Breast epithelium (tissue), 4 donors: ENCODE results near the gene IER5. TPM values are rescaled to one million over a fixed set of nuclear protein-coding genes. Genes with fewer than 3 reads are reported as not detected.
A peak's percentile ranks its signal among the peaks of the same experiment; 100 is the strongest.

Experiments
- DNase-seq, 2 donors: peaks; one replicate each; pipeline ENCODE4 v3.0.0-alpha.2; 2019; ENCODE audit warnings: low spot score in 2 of 2
- H3K27ac ChIP-seq, 2 donors: fragments of 200-600 bp; sonication (generic) in 1 of 2; one replicate each; pipeline ENCODE4 v1.5.1; 2016 to 2019; ENCODE audit warnings: mild to moderate bottlenecking in 1 of 2
- H3K27me3 ChIP-seq, 2 donors: fragments of 200-600 bp; sonication (generic) in 1 of 2; one replicate each; pipeline versions ENCODE4 v1.5.1 to v1.6.0; 2017 to 2019; ENCODE audit warnings: control low read depth in 1 of 2, mild to moderate bottlenecking in 1 of 2
- H3K36me3 ChIP-seq: fragments of 200-600 bp; one replicate; pipeline ENCODE4 v1.5.1; 2019
- H3K4me1 ChIP-seq, 2 donors: fragments of 200-600 bp; sonication (generic); one replicate each; pipeline ENCODE4 v1.5.1; 2016 to 2019; ENCODE audit warnings: control low read depth in 1 of 2
- H3K4me3 ChIP-seq, 3 donors: fragments of 200-600 bp; sonication (generic); 1 replicate in 2 of 3; 2 replicates in 1 of 3; pipeline ENCODE4 v1.5.1; 2016 to 2019; ENCODE audit warnings: mild to moderate bottlenecking in 3 of 3, moderate library complexity in 2 of 3
- H3K9me3 ChIP-seq, 2 donors: fragments of 200-600 bp; sonication (generic) in 1 of 2; one replicate each; pipeline ENCODE4 v1.5.1; 2016 to 2019; ENCODE audit warnings: control low read depth in 1 of 2
- POLR2A ChIP-seq: fragments of 450-650 bp; IDR thresholded peaks from one replicate; pipeline ENCODE4 v1.6.1; 2016; ENCODE audit warnings: antibody characterized with exemption, mild to moderate bottlenecking, moderate library complexity
- POLR2AphosphoS5 ChIP-seq, 3 donors: sonication (generic); formaldehyde crosslinking; IDR thresholded peaks; one replicate each; pipeline ENCODE4 v1.6.1; 2017; ENCODE audit warnings: antibody characterized with exemption in 3 of 3
- intact Hi-C: fragments of 100-400 bp; cut with DNase I; formaldehyde crosslinking; loops from one replicate; pipeline ENCODE4 v1.15.1; 2023; ENCODE audit warnings: low total_unique reads
- total RNA-seq, 3 donors: library from RNA; depleted of rRNA; stranded (reverse); fragments of >200 nt; gene quantifications; one replicate each; pipeline ENCODE4 v1.1.0, GENCODE V29; 2016
- TF ChIP-seq, protein P1 (sequence below), 3 donors: fragments of 450-650 bp; IDR thresholded peaks; one replicate each; pipeline ENCODE4 v1.5.1; 2016 to 2017; ENCODE audit warnings: antibody characterized with exemption in 3 of 3, mild to moderate bottlenecking in 3 of 3, moderate library complexity in 3 of 3

IER5 gene
- total RNA-seq, 3 donors from 2014 or later, result 6.9 to 19.7 (median 18.1) TPM

GRCh38 chr1:181128592-181129497, 40.3 kb downstream of the IER5 start:
- TF ChIP-seq, protein P1, sequence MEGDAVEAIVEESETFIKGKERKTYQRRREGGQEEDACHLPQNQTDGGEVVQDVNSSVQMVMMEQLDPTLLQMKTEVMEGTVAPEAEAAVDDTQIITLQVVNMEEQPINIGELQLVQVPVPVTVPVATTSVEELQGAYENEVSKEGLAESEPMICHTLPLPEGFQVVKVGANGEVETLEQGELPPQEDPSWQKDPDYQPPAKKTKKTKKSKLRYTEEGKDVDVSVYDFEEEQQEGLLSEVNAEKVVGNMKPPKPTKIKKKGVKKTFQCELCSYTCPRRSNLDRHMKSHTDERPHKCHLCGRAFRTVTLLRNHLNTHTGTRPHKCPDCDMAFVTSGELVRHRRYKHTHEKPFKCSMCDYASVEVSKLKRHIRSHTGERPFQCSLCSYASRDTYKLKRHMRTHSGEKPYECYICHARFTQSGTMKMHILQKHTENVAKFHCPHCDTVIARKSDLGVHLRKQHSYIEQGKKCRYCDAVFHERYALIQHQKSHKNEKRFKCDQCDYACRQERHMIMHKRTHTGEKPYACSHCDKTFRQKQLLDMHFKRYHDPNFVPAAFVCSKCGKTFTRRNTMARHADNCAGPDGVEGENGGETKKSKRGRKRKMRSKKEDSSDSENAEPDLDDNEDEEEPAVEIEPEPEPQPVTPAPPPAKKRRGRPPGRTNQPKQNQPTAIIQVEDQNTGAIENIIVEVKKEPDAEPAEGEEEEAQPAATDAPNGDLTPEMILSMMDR (IDR thresholded peaks at IDR 0.05), result no peak
- TF ChIP-seq POLR2A, result no peak
- no peak for TF ChIP-seq POLR2AphosphoS5 (IDR thresholded peaks at IDR 0.05)
- peaks cover 3 to 4% of the 10 kb centered on the region in 2 donors for H3K4me1 ChIP-seq
- H3K27ac ChIP-seq, result peak overlapping the region in 1 of 2 donors; percentile 55
- intact Hi-C loops, result no loop called here
- H3K9me3 ChIP-seq, result no peaks in the 10 kb centered on the region
- no peak overlapping the region for H3K4me3 ChIP-seq
- no peaks in the 10 kb centered on the region for H3K27me3 ChIP-seq
- DNase-seq, result no peak
- no peaks in the 10 kb centered on the region for H3K36me3 ChIP-seq

DNA sequence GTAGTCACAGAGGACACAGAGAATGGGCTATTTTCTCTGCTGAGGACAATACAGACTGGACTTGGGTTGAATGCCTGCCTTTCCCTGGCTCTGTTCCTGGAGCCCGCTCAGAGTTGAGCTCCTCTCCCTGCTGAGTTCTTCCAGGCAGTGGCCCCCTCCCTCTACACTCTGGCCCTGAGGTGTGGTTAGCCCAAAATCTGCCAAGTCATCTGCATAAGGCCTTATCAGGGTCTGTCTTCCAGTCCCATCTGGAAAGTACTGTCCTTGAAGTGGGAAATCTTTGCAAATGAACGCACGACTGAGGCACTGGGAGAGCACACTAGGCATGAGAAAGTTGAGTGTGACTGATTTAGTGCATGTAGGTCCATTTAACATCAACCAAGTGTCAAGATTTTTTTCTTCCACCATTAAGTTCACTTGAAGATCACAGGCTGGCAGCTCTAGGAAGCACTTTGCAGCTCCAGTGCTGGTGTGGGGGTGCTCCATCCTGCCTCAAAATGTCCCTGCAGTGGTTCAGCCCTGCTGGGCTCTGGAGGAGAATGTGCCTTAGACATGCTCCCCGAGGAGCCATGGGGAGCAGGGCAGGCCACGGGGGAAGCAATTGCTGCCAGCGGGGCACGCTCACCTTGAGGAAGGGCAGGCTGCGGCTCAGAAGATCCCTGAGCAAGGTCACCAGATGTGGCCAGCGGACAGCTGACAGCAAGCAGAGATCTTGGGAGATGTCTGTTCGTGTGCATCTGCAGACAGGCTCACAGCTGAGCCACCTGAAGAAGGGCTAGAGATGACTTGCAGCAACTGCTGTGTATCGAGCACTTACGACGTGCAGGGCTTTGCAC, 41.5 kb downstream of the IER5 start:
- intact Hi-C loops, result no loop called here

DNA sequence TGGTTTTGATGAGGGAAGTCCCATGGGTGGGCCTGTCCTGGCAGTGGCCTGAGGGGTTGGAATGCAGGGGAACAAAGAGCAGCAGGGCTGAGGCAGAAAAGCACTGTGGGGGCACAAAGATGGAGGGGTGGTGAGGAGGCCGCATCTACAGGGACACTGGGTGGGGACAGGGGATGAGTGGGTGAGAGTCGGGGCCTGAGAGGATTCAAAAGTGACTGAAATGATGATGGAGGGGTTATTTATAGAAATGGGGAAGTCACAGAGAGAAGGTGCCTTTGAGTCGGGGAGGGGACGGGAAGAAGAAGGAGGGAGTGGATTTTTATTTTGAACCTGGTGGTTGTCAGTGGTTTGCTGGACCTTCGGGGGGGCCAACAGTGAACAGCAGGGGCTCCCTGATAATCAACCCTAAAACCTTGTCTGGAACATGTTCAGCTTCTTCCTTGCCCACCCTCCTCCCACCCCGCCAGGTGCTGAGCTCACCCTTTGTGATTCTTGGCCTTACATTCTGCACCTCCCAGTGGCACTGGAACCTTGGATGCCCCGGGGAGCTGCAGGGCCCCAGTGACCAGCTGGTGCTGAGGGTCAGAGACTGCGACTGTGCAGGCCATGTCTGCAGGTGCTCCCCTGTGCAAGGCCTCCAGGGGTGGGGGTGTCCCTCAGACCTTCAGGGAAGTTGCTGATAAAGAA, 42.9 kb downstream of the IER5 start:
- TF ChIP-seq POLR2AphosphoS5 (IDR thresholded peaks at IDR 0.05), result no peak
- TF ChIP-seq POLR2A, result no peak
- TF ChIP-seq, protein P1 (IDR thresholded peaks at IDR 0.05), result no peak
- Histone ChIP-seq H3K27me3 (no peaks in the 10 kb centered on the region), H3K27ac (no peak overlapping the region), H3K36me3 (no peaks in the 10 kb centered on the region), H3K4me3 (no peak overlapping the region), H3K9me3 (no peaks in the 10 kb centered on the region), H3K4me1 (peaks cover 8 to 18% of the 10 kb centered on the region in 2 donors)
- no peak for DNase-seq
- intact Hi-C loops, result no loop called here

More for the DNA sequence above, 41.5 kb downstream of the IER5 start:
- H3K9me3 ChIP-seq, result no peaks in the 10 kb centered on the region
- no peak overlapping the region for H3K27ac ChIP-seq
- no peak for DNase-seq
- no peaks in the 10 kb centered on the region for H3K36me3 ChIP-seq
- TF ChIP-seq, protein P1 (IDR thresholded peaks at IDR 0.05), result no peak
- TF ChIP-seq POLR2A (no peak), POLR2AphosphoS5 (IDR thresholded peaks at IDR 0.05) (no peak)
- no peaks in the 10 kb centered on the region for H3K27me3 ChIP-seq
- H3K4me3 ChIP-seq, result no peak overlapping the region
- peaks cover 7 to 9% of the 10 kb centered on the region in 2 donors for H3K4me1 ChIP-seq

DNA sequence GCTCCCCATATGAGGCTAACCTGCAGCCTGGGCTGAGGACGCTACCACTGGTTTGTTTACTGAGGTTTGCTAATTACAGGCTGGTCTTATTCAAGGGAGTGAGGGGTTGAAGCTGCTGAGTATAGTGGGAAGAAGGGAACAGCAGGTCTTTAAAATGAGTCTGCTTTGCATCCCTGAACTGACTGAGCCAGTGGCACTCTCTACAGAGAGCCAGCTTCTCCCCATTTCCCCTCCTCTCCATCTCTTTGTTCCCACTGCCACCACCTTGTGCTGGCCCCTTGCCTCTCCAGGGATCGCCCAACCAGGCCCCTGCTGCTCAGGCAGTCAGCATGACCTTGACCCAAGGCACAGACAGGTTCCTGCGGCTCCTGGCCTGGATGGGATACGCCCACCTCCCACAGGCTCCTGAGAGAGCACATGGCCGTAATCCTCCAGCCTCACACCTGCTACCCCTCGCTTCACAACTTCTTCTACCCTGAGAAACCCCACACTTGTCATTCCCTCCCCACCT, 45.0 kb downstream of the IER5 start:
- H3K27ac ChIP-seq, result peak overlapping the region in 1 of 2 donors; percentile 52
- intact Hi-C loops, result no loop called here

More for the DNA sequence above, 45.0 kb downstream of the IER5 start:
- DNase-seq, result no peak
- Histone ChIP-seq H3K9me3 (no peaks in the 10 kb centered on the region), H3K4me3 (no peak overlapping the region), H3K36me3 (no peaks in the 10 kb centered on the region), H3K4me1 (peaks cover 5 to 20% of the 10 kb centered on the region in 2 donors), H3K27me3 (no peaks in the 10 kb centered on the region)
- TF ChIP-seq POLR2AphosphoS5 (IDR thresholded peaks at IDR 0.05) (no peak), POLR2A (no peak)
- TF ChIP-seq, protein P1 (IDR thresholded peaks at IDR 0.05), result no peak
